ENCODE results near the gene PLSCR3.

DNA sequence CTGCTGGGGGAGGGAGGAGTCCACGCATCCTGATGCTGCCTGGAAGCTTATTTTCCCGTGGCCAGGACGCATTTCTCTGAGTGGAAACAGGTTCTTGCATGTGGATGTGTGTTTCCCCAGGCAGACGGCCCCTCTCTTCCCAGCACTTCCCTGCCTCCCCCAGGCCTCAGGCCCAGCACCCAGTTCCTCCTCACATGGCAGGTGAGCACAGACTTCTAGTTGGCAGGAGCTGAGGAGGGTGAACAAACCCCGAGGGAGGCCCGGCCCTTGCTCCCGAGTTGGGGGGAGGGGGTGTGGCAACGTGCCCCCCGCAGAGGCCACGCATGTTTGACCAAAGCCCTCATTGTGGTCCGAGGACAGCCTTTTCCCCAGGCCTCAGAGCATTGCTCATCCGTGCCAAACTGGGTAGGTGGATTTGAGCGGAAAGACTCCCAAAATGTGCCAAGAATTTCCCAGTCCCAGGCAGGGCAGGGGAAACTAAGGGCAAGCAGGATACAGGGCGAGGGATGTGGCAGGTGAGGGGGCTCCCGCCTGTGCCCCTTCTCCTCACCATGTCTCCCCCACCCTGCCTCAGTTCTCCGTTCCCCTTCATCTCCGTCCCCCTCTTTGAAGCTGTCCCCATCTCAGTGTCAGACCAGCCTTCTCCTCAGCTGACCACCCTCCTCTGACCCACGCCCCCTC lies 24.3 kb upstream of the PLSCR3 start:
- TF ChIP-seq, protein P1, sequence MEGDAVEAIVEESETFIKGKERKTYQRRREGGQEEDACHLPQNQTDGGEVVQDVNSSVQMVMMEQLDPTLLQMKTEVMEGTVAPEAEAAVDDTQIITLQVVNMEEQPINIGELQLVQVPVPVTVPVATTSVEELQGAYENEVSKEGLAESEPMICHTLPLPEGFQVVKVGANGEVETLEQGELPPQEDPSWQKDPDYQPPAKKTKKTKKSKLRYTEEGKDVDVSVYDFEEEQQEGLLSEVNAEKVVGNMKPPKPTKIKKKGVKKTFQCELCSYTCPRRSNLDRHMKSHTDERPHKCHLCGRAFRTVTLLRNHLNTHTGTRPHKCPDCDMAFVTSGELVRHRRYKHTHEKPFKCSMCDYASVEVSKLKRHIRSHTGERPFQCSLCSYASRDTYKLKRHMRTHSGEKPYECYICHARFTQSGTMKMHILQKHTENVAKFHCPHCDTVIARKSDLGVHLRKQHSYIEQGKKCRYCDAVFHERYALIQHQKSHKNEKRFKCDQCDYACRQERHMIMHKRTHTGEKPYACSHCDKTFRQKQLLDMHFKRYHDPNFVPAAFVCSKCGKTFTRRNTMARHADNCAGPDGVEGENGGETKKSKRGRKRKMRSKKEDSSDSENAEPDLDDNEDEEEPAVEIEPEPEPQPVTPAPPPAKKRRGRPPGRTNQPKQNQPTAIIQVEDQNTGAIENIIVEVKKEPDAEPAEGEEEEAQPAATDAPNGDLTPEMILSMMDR (IDR thresholded peaks at IDR 0.05), result no peak
- TF ChIP-seq NR3C1 (CRISPR knock-in tag; conservative IDR thresholded peaks at IDR 0.05; ENCODE audit: low read depth), result no peak
- TF ChIP-seq, protein P2, sequence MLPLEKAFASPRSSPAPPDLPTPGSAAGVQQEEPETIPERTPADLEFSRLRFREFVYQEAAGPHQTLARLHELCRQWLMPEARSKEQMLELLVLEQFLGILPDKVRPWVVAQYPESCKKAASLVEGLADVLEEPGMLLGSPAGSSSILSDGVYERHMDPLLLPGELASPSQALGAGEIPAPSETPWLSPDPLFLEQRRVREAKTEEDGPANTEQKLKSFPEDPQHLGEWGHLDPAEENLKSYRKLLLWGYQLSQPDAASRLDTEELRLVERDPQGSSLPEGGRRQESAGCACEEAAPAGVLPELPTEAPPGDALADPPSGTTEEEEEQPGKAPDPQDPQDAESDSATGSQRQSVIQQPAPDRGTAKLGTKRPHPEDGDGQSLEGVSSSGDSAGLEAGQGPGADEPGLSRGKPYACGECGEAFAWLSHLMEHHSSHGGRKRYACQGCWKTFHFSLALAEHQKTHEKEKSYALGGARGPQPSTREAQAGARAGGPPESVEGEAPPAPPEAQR (CRISPR knock-in tag; IDR thresholded peaks at IDR 0.05), result no peak
- TF ChIP-seq, protein P3, sequence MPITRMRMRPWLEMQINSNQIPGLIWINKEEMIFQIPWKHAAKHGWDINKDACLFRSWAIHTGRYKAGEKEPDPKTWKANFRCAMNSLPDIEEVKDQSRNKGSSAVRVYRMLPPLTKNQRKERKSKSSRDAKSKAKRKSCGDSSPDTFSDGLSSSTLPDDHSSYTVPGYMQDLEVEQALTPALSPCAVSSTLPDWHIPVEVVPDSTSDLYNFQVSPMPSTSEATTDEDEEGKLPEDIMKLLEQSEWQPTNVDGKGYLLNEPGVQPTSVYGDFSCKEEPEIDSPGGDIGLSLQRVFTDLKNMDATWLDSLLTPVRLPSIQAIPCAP (CRISPR knock-in tag; IDR thresholded peaks at IDR 0.05), result no peak

Data from WTC11 (cell line).